HepG2 (cell line): ENCODE results near the gene LSMEM2. TPM values are rescaled to one million over a fixed set of nuclear protein-coding genes. Genes with fewer than 3 reads are reported as not detected.

Experiments used
- ARID2 ChIP-seq: sonication (generic); formaldehyde crosslinking; IDR thresholded peaks from 2 replicates; pipeline ENCODE4 v1.8.1; 2022; ENCODE audit warnings: mild to moderate bottlenecking, missing genetic modification reagents, borderline replicate concordance
- BHLHE40 ChIP-seq: IDR thresholded peaks from 2 replicates; pipeline ENCODE4 v1.6.1; 2011; ENCODE audit warnings: low read length, improper control_type of control experiment
- LCORL ChIP-seq, 2 experiments: fragments of 450-650 bp in 1 of 2; sonication (generic) in 1 of 2; formaldehyde crosslinking in 1 of 2; IDR thresholded peaks; 2 replicates each; pipeline versions ENCODE4 v1.5.0 to v1.6.1; 2017 to 2020; ENCODE audit warnings: antibody characterized with exemption in 1 of 2, missing genetic modification reagents in 1 of 2
- MTF1 ChIP-seq: sonication (generic); formaldehyde crosslinking; IDR thresholded peaks from 2 replicates; pipeline ENCODE4 v1.5.0; 2020; ENCODE audit warnings: missing genetic modification reagents
- MXD4 ChIP-seq: IDR thresholded peaks from 2 replicates; pipeline ENCODE4 v1.6.1; 2016; ENCODE audit warnings: mild to moderate bottlenecking, missing biosample characterization, missing genetic modification reagents
- PAF1 ChIP-seq: IDR thresholded peaks from 2 replicates; pipeline ENCODE4 v1.6.1; 2016; ENCODE audit warnings: missing genetic modification reagents, missing compliant biosample characterization
- RCOR2 ChIP-seq: IDR thresholded peaks from 2 replicates; pipeline ENCODE4 v1.6.1; 2016; ENCODE audit warnings: missing biosample characterization, missing genetic modification reagents
- ZKSCAN8 ChIP-seq: IDR thresholded peaks from 2 replicates; pipeline ENCODE4 v1.6.1; 2016; ENCODE audit warnings: borderline replicate concordance, missing genetic modification reagents, missing compliant biosample characterization
- ZMYM4 ChIP-seq: sonication (generic); formaldehyde crosslinking; IDR thresholded peaks from 2 replicates; pipeline ENCODE4 v1.8.1; 2023; ENCODE audit warnings: mild to moderate bottlenecking, missing genetic modification reagents
- ZNF17 ChIP-seq: sonication (generic); formaldehyde crosslinking; IDR thresholded peaks from 2 replicates; pipeline ENCODE4 v1.5.0; 2020; ENCODE audit warnings: mild to moderate bottlenecking, missing genetic modification reagents
- ZNF274 ChIP-seq: sonication (generic); formaldehyde crosslinking; IDR thresholded peaks from 2 replicates; pipeline ENCODE4 v1.5.1; 2020; ENCODE audit warnings: mild to moderate bottlenecking, missing genetic modification reagents
- ZNF34 ChIP-seq: sonication (generic); formaldehyde crosslinking; IDR thresholded peaks from 2 replicates; pipeline ENCODE4 v1.4.0; 2020; ENCODE audit warnings: mild to moderate bottlenecking, missing genetic modification reagents, borderline replicate concordance
- ZNF530 ChIP-seq: sonication (generic); formaldehyde crosslinking; IDR thresholded peaks from 2 replicates; pipeline ENCODE4 v1.5.0; 2020; ENCODE audit warnings: low read depth, mild to moderate bottlenecking, missing genetic modification reagents
- polyA plus RNA-seq, 8 experiments: library from polyadenylated mRNA; depleted of rRNA in 3 of 8; stranded (reverse) in 7 of 8; unstranded in 1 of 8; fragments of >200 nt; fragmentation: Illumina TruSeq in 4 of 8; extraction: Trizol in 4 of 8; gene quantifications; 2 replicates each; pipeline versions ENCODE4 v1.2.1 to v1.2.3, GENCODE V29; 2011 to 2016; ENCODE audit warnings: low read depth in 4 of 8, missing spikeins in 1 of 8, mixed read lengths in 1 of 8; ENCODE audit not compliant: insufficient read depth in 1 of 8
- total RNA-seq, 5 experiments: library from RNA; depleted of rRNA; stranded (reverse); fragments of >200 nt; fragmentation: Illumina TruSeq; extraction: Trizol; gene quantifications; 2 replicates each; pipeline ENCODE4 v1.2.3, GENCODE V29; 2016; ENCODE audit warnings: low read depth in 1 of 5
- TF ChIP-seq, protein P1 (sequence below): sonication (generic); formaldehyde crosslinking; conservative IDR thresholded peaks from 2 replicates; pipeline ENCODE4 v1.4.0; 2020; ENCODE audit warnings: missing genetic modification reagents
- TF ChIP-seq, protein P2 (sequence below): sonication (generic); formaldehyde crosslinking; IDR thresholded peaks from 2 replicates; pipeline ENCODE4 v1.4.0; 2020; ENCODE audit warnings: missing genetic modification reagents
- TF ChIP-seq, protein P3 (sequence below): sonication (generic); formaldehyde crosslinking; IDR thresholded peaks from 2 replicates; pipeline ENCODE4 v1.4.0; 2020; ENCODE audit warnings: mild to moderate bottlenecking, missing genetic modification reagents
- TF ChIP-seq, protein P4 (sequence below): sonication (generic); formaldehyde crosslinking; IDR thresholded peaks from 2 replicates; pipeline ENCODE4 v1.4.0; 2020; ENCODE audit warnings: missing genetic modification reagents

Gene LSMEM2
- total and polyA plus RNA-seq, 2 of the 13 experiments (the other 11 are each of a cell fraction or from before 2014, with no cell fraction given) = 0.07 to 0.41 TPM

DNA sequence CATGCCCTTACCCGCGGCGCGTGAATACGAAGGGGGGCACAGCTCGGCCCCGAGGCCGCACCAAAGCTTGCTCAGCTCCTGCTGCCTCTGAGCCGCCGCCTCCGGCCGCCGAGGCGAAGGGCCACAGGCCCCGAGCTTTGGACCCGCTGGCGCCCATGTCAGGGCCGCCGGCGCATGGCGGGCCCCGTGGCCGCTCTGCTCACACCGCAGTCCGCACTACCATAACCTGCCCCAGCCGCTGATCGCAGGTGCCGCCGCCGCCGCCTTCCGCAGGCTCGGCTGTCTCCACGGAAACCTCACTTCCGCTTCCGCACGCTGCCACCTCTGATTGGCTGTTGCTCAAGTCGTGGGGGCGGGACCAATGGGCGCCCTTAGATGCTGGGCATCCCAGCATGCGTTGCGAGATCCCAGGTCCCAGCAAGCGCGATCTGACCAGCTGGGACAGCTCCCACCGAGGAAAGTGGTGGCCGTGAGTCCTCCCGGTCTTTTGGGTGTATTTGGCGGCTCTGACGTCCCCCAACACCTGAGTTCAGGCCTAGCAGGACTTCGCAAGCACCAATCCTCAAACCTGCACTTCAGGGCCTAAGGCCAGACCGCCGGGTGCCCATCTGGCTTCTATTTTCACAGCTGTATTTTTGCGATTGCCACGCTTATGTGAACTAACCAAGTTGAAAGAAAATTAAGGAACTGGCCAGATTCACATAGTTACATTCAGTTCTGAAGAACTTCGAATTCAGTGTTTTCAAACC lies 49.2 kb downstream of the LSMEM2 start, which contains the start of gene TUSC2 (continued):
- TF ChIP-seq, protein P1, sequence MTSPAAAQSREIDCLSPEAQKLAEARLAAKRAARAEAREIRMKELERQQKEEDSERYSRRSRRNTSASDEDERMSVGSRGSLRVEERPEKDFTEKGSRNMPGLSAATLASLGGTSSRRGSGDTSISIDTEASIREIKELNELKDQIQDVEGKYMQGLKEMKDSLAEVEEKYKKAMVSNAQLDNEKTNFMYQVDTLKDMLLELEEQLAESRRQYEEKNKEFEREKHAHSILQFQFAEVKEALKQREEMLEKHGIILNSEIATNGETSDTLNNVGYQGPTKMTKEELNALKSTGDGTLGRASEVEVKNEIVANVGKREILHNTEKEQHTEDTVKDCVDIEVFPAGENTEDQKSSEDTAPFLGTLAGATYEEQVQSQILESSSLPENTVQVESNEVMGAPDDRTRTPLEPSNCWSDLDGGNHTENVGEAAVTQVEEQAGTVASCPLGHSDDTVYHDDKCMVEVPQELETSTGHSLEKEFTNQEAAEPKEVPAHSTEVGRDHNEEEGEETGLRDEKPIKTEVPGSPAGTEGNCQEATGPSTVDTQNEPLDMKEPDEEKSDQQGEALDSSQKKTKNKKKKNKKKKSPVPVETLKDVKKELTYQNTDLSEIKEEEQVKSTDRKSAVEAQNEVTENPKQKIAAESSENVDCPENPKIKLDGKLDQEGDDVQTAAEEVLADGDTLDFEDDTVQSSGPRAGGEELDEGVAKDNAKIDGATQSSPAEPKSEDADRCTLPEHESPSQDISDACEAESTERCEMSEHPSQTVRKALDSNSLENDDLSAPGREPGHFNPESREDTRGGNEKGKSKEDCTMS (CRISPR knock-in tag) = no peak
- TF ChIP-seq ZNF530 (CRISPR knock-in tag) (no peak), PAF1 (CRISPR knock-in tag) (no peak), MXD4 (CRISPR knock-in tag) (peak; percentile 89), ZNF17 (CRISPR knock-in tag) (no peak), RCOR2 (0 out of 2 replicates have a peak, but pooled peaks have one; percentile 33), ZMYM4 (CRISPR knock-in tag) (peak; percentile 33; the same call in 1 of the 2 replicates), ZKSCAN8 (CRISPR knock-in tag) (no peak; the same call in 1 of the 2 replicates), ZNF274 (peak; percentile 71; the same call in 1 of the 2 replicates), MTF1 (CRISPR knock-in tag) (peak; percentile 7; the same call in 1 of the 2 replicates), ZNF34 (CRISPR knock-in tag) (peak; percentile 83; the same call in 1 of the 2 replicates), BHLHE40 (no peak), LCORL (IDR thresholded peaks at IDR 0.05) (no peak), LCORL (CRISPR knock-in tag; IDR thresholded peaks at IDR 0.05) (peak; percentile 50; the same call in 1 of the 2 replicates), ARID2 (CRISPR knock-in tag) (no peak)
- TF ChIP-seq, protein P2, sequence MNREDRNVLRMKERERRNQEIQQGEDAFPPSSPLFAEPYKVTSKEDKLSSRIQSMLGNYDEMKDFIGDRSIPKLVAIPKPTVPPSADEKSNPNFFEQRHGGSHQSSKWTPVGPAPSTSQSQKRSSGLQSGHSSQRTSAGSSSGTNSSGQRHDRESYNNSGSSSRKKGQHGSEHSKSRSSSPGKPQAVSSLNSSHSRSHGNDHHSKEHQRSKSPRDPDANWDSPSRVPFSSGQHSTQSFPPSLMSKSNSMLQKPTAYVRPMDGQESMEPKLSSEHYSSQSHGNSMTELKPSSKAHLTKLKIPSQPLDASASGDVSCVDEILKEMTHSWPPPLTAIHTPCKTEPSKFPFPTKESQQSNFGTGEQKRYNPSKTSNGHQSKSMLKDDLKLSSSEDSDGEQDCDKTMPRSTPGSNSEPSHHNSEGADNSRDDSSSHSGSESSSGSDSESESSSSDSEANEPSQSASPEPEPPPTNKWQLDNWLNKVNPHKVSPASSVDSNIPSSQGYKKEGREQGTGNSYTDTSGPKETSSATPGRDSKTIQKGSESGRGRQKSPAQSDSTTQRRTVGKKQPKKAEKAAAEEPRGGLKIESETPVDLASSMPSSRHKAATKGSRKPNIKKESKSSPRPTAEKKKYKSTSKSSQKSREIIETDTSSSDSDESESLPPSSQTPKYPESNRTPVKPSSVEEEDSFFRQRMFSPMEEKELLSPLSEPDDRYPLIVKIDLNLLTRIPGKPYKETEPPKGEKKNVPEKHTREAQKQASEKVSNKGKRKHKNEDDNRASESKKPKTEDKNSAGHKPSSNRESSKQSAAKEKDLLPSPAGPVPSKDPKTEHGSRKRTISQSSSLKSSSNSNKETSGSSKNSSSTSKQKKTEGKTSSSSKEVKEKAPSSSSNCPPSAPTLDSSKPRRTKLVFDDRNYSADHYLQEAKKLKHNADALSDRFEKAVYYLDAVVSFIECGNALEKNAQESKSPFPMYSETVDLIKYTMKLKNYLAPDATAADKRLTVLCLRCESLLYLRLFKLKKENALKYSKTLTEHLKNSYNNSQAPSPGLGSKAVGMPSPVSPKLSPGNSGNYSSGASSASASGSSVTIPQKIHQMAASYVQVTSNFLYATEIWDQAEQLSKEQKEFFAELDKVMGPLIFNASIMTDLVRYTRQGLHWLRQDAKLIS = no peak
- TF ChIP-seq, protein P3, sequence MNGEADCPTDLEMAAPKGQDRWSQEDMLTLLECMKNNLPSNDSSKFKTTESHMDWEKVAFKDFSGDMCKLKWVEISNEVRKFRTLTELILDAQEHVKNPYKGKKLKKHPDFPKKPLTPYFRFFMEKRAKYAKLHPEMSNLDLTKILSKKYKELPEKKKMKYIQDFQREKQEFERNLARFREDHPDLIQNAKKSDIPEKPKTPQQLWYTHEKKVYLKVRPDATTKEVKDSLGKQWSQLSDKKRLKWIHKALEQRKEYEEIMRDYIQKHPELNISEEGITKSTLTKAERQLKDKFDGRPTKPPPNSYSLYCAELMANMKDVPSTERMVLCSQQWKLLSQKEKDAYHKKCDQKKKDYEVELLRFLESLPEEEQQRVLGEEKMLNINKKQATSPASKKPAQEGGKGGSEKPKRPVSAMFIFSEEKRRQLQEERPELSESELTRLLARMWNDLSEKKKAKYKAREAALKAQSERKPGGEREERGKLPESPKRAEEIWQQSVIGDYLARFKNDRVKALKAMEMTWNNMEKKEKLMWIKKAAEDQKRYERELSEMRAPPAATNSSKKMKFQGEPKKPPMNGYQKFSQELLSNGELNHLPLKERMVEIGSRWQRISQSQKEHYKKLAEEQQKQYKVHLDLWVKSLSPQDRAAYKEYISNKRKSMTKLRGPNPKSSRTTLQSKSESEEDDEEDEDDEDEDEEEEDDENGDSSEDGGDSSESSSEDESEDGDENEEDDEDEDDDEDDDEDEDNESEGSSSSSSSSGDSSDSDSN (CRISPR knock-in tag) = peak; percentile 25
- TF ChIP-seq, protein P4, sequence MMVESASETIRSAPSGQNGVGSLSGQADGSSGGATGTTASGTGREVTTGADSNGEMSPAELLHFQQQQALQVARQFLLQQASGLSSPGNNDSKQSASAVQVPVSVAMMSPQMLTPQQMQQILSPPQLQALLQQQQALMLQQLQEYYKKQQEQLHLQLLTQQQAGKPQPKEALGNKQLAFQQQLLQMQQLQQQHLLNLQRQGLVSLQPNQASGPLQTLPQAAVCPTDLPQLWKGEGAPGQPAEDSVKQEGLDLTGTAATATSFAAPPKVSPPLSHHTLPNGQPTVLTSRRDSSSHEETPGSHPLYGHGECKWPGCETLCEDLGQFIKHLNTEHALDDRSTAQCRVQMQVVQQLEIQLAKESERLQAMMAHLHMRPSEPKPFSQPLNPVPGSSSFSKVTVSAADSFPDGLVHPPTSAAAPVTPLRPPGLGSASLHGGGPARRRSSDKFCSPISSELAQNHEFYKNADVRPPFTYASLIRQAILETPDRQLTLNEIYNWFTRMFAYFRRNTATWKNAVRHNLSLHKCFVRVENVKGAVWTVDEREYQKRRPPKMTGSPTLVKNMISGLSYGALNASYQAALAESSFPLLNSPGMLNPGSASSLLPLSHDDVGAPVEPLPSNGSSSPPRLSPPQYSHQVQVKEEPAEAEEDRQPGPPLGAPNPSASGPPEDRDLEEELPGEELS = peak; percentile 40; the same call in 1 of the 2 replicates
